Astrocyte of the spinal cord (primary cell): ENCODE data around the gene SEMA5B.

Experiments
- DNase-seq: peaks from one replicate; pipeline ENCODE4 v3.0.0; 2011; ENCODE audit warnings: low read depth, low spot score
- H3K4me3 ChIP-seq: 2 replicates; pipeline ENCODE4 v1.5.1; 2011; ENCODE audit warnings: low read depth, mild to moderate bottlenecking, low read length, moderate library complexity
- in situ Hi-C: cut with HindIII; loops from 2 replicates; pipeline ENCODE4 v1.10.0; 2017; ENCODE audit warnings: low sequenced_read_pairs
- TF ChIP-seq, protein P1 (sequence below): IDR thresholded peaks from 2 replicates; pipeline ENCODE4 v1.5.1; 2012; ENCODE audit warnings: low read depth, mild to moderate bottlenecking, low read length, inconsistent platforms

SEMA5B gene

DNA sequence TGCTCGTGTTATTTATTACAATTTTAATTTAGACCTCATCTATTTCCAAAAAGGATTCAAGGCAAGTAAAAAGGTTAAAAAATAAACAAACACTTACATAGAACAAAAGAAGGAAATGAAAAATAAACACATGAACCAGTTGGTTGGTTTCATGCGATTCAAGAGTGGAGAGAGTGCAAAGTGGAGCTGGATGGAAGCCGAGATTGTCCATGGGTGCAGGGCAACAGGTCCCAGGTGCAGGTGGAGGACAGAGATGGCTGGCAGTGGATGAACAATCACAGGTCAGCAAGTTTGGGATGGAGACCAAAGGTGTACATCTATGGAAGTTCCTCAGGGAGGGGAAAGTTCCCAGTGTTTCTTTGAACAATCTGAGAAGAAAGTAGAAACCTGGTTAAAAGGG lies 11.6 kb upstream of the SEMA5B start:
- no peak for DNase-seq
- TF ChIP-seq, protein P1, sequence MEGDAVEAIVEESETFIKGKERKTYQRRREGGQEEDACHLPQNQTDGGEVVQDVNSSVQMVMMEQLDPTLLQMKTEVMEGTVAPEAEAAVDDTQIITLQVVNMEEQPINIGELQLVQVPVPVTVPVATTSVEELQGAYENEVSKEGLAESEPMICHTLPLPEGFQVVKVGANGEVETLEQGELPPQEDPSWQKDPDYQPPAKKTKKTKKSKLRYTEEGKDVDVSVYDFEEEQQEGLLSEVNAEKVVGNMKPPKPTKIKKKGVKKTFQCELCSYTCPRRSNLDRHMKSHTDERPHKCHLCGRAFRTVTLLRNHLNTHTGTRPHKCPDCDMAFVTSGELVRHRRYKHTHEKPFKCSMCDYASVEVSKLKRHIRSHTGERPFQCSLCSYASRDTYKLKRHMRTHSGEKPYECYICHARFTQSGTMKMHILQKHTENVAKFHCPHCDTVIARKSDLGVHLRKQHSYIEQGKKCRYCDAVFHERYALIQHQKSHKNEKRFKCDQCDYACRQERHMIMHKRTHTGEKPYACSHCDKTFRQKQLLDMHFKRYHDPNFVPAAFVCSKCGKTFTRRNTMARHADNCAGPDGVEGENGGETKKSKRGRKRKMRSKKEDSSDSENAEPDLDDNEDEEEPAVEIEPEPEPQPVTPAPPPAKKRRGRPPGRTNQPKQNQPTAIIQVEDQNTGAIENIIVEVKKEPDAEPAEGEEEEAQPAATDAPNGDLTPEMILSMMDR, result no peak

DNA sequence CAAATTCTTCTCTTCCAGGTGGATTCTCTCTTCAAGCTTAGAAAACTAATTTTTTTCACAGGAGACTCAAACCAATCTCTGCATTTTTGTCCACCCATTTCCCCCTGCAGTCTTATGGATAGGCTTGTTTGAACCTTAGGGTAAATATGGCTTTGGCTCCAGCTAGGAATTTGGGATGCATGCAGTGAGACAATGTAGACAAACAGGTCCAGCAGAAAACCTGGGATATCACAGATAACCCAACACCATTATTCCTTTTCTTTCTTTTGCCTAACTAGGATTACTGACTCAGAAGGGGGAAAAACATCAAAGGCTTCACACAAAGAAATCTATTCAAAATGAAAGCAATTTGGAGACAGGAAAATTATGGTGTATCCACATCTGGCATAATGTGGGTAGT lies 11.2 kb upstream of the SEMA5B start:
- no peak for DNase-seq
- TF ChIP-seq, protein P1, result no peak
- no peak overlapping the region for H3K4me3 ChIP-seq
- in situ Hi-C loops, result no loop called here

More for the DNA sequence above, 11.6 kb upstream of the SEMA5B start:
- H3K4me3 ChIP-seq, result no peak overlapping the region
- in situ Hi-C loops, result no loop called here

DNA sequence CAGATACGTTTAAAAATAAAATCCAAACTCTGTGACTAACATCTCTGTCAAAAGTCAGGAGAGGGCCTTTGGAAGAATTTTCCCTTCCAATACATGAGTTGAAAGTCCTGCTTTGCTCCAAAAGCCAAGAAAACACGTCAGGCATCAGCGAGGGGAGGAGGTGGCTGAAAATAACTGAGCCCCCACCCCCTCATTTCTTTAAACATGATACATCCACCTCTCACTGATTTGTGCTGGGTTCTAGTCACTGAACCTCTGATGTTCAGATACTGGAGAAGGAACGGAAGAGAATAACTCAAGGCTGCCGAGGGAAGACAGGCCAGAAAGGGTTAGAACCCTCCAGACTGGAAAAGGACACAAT lies 9.4 kb upstream of the SEMA5B start:
- TF ChIP-seq, protein P1, result no peak
- no peak overlapping the region for H3K4me3 ChIP-seq
- DNase-seq, result no peak
- in situ Hi-C loops, result no loop called here

DNA sequence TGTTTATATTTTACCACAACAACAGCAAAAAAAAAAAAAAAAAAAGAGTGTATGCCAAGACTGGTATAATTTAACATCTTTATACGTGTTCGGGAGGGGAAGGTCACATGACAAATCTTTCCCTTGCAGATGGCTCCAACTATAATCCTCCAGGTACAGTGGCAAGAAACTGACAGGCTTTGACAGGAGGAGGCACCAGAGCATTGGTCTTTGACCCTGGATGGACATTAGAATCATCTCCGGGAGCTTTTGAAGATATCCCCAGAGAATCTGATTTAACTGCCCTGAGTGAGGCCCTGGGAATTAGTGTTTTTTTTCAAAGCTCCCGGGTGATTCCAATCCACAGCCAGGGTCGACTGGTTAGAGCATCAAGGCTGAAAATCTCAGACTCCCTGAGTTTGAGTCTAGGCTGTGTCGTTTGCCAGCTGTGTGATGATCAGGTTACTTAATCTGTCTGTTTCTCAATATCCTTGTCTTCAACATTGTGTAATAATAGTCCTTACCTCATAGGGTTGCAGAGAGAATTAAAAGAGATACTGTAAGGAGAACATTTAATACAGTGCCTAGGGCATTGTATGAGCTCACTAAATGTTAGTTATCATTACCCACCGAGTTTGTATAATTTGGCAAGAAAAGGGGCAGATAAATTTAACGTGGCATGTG lies 8.9 kb upstream of the SEMA5B start:
- no peak for DNase-seq
- no peak overlapping the region for H3K4me3 ChIP-seq
- TF ChIP-seq, protein P1, result no peak
- in situ Hi-C loops, result no loop called here

DNA sequence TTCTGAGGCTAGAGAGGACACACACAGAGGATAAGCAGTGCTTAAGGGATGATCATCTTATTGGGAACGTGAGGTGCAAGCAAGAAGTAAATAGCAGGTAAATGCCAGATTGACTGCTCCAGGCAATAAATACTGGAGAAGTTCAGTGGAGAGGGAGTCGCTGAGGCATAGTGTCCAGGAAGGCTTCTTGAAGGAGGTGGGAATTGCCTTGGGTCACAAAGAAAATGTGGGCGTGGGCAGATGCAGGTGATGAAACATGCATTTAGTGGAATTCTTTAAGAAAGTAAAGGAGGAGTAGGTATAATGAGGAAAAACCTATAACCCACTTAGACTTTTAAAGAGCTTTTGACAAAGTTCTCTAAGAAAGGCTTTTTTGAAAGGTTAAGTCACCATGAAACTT lies 7.4 kb upstream of the SEMA5B start:
- in situ Hi-C loops, result no loop called here
- no peak for DNase-seq
- H3K4me3 ChIP-seq, result no peak overlapping the region
- TF ChIP-seq, protein P1, result no peak

DNA sequence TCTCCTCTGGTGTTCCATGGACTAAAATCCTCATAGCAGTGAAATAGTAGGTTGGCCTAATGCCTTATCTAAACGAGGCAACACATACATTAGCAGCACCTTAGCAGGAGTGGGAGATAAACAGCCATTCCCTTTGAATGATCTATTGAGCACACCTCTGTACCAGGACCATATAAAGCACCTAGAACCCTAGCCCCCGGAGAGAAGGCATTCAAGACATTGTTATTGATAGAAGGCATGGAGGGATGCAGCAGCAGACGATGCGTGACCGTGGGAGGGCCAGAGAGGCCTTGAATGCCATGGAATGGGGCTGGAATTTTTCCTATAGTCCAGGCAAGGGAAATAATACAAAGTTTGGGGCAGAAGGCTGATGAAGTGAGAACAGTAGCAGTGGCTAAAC lies 6.6 kb upstream of the SEMA5B start:
- in situ Hi-C loops, result no loop called here
- DNase-seq, result no peak
- TF ChIP-seq, protein P1, result no peak

More for the DNA sequence above, 6.6 kb upstream of the SEMA5B start:
- no peak overlapping the region for H3K4me3 ChIP-seq
